Lung (tissue), 12 donors: ENCODE data around the gene C16orf86. TPM values are rescaled to one million over a fixed set of nuclear protein-coding genes. Genes with fewer than 3 reads are reported as not detected.

Experiments used
- ATAC-seq: fragments of 200-7000 bp; cut with Tn5 transposase; one replicate; pipeline ENCODE4 v1.9.1; 2020; ENCODE audit warnings: moderate number of reproducible peaks; ENCODE audit not compliant: insufficient read depth, low FRiP score
- DNase-seq, 3 donors: peaks; one replicate each; pipeline ENCODE4 v3.0.0-alpha.2; 2013 to 2017
- H3K27ac ChIP-seq, 2 donors: one replicate each; pipeline ENCODE4 v1.5.1; 2013; ENCODE audit warnings: mild to moderate bottlenecking in 2 of 2, moderate library complexity in 2 of 2, control low read depth in 1 of 2, inconsistent platforms in 1 of 2, low read depth in 1 of 2, low read length in 1 of 2
- H3K27me3 ChIP-seq, 3 donors: one replicate each; pipeline ENCODE4 v1.5.1; 2013; ENCODE audit warnings: low read length in 2 of 3; ENCODE audit not compliant: control insufficient read depth in 3 of 3, insufficient read depth in 3 of 3
- H3K36me3 ChIP-seq, 4 donors: one replicate each; pipeline ENCODE4 v1.5.1; 2013; ENCODE audit warnings: low read length in 4 of 4, mild to moderate bottlenecking in 1 of 4, moderate library complexity in 1 of 4; ENCODE audit not compliant: control insufficient read depth in 4 of 4, insufficient read depth in 4 of 4
- H3K4me1 ChIP-seq, 5 donors: one replicate each; pipeline ENCODE4 v1.5.1; 2013; ENCODE audit warnings: low read length in 5 of 5, mild to moderate bottlenecking in 2 of 5, moderate library complexity in 1 of 5; ENCODE audit not compliant: control insufficient read depth in 5 of 5, insufficient read depth in 5 of 5
- H3K4me3 ChIP-seq: one replicate; pipeline ENCODE4 v1.5.1; 2013; ENCODE audit warnings: mild to moderate bottlenecking, control low read depth, moderate library complexity
- H3K9ac ChIP-seq, 2 donors: one replicate each; pipeline ENCODE4 v1.5.1; 2013; ENCODE audit warnings: low read length in 2 of 2, control low read depth in 1 of 2; ENCODE audit not compliant: insufficient read depth in 1 of 2
- H3K9me3 ChIP-seq, 4 donors: one replicate each; pipeline ENCODE4 v1.5.1; 2013; ENCODE audit warnings: low read length in 3 of 4, mild to moderate bottlenecking in 1 of 4, moderate library complexity in 1 of 4; ENCODE audit not compliant: control insufficient read depth in 4 of 4, insufficient read depth in 3 of 4
- CTCF ChIP-seq: IDR thresholded peaks from 2 replicates; pipeline ENCODE4 v1.5.1; 2012; ENCODE audit warnings: mild to moderate bottlenecking; ENCODE audit errors: control extremely low read depth, extremely low read depth
- WGBS, 2 donors: extraction: QIAGEN DNeasy Blood & Tissue Kit; methylation state at CpG; one replicate each; pipeline ENCODE4 v1.1.7; 2013; 5-methylcytosine and 5-hydroxymethylcytosine counted together
- polyA plus RNA-seq, 2 donors: library from polyadenylated mRNA; stranded (reverse); fragments of 200-250 nt; gene quantifications; one replicate each; pipeline ENCODE4 v1.2.1, GENCODE V29; 2013
- total RNA-seq, 2 donors: library from RNA; depleted of rRNA in 1 of 2; stranded (reverse); fragments of >200 nt in 1 of 2; gene quantifications; one replicate each; pipeline ENCODE4 v1.2.1, GENCODE V29; 2014 to 2021
- donor health status: control.
- donor health status: control.
- donor health status: Bipolar disorder and iron deficiency.
- donor health status: healthy.
- donor health status: DM: yes; HTN: yes; CAD: no.

The C16orf86 gene
- total and polyA plus RNA-seq, 4 donors = 3.7 to 6.4 (median 5.2) TPM

DNA sequence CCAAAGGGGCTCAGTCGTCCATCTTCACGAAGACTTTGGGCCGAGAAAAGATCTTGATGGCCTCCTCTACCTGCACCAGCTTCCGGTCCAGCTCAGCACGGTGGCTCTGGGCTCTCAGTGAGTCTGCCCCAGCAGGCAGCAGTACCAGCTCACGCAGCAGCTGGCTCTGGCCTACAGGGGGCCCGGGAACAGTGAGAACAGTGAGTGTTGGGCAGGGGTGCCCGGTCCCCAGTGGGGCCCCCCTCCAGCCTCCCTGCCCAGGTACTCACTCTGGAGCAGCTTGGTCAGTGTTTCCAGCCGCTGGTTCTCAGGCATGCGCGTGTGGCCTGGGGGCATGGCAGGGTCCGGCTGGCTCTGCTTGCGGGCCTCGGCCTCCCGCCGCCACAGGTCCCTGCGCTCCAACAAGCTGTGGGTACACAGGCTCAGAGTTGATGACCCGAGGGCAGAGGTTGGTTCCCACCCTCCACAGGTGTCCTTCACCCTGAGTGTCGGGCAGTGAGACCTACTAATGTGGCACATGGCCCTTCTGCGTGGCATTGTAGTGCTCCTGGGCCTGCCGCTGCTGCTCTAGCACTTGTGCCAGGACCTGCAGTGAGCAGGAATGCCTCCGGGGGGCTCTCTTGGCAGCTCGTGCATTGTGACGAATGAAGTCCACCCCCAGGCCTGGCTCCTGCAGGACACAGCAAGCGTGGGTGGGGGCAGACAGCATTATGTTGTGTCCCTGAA, 3.3 kb upstream of the C16orf86 start:
- no peaks in the 10 kb centered on the region for H3K9me3 ChIP-seq
- H3K27ac ChIP-seq = no peak overlapping the region
- peaks cover 0 to 9% (median 2%) of the 10 kb centered on the region in 4 donors for H3K36me3 ChIP-seq
- WGBS, 2 donors = 85 to 89% methylated on average over 25 of the region's 25 CpGs
- TF ChIP-seq CTCF = no peak
- no peak overlapping the region for H3K4me3 ChIP-seq
- peaks cover 6 to 35% (median 16%) of the 10 kb centered on the region in 5 donors for H3K4me1 ChIP-seq
- DNase-seq (no peak), ATAC-seq (no peak)
- H3K27me3 ChIP-seq = no peaks in the 10 kb centered on the region
- no peak overlapping the region for H3K9ac ChIP-seq

- H3K36me3 ChIP-seq = peaks cover 0 to 8% (median 2%) of the 10 kb centered on the region in 4 donors
- no peak overlapping the region for H3K4me3 ChIP-seq
- TF ChIP-seq CTCF = no peak
- ATAC-seq (no peak), DNase-seq (no peak)
- no peak overlapping the region for H3K9ac ChIP-seq
- H3K27me3 ChIP-seq = no peaks in the 10 kb centered on the region
- H3K27ac ChIP-seq = no peak overlapping the region
- no peaks in the 10 kb centered on the region for H3K9me3 ChIP-seq
- peaks cover 6 to 34% (median 16%) of the 10 kb centered on the region in 5 donors for H3K4me1 ChIP-seq
- WGBS, 2 donors = 90% methylated on average over 6 of the region's 6 CpGs
These were observed 2.8 kb upstream of the C16orf86 start for GRCh38 chr16:67663877-67664222.

DNA sequence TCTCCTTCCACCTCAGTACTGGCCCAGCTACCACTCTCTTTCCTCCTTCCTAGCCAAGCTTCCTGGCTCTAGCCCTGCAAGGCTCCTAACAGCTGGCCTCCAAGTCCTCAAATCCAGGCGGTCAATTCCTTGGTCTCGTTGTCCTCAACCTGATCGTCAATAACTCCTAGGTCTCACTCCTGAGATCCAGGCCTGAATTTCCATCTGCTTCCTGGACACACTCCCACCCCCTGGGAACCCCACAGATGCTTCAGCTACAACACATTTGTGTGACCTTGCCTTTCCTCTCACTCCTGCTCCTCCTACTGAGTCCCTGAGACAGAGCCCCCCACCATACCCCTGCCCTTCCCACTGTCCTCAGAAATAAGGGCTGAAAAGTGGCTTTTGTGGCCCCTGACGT, 2.4 kb upstream of the C16orf86 start:
- Histone ChIP-seq H3K4me3 (no peak overlapping the region), H3K9ac (no peak overlapping the region), H3K27ac (no peak overlapping the region), H3K9me3 (no peaks in the 10 kb centered on the region), H3K27me3 (no peaks in the 10 kb centered on the region), H3K4me1 (peaks cover 2 to 30% (median 14%) of the 10 kb centered on the region in 5 donors), H3K36me3 (peaks cover 0 to 8% (median 2%) of the 10 kb centered on the region in 4 donors)
- 89 to 91% methylated on average over 4 of the region's 4 CpGs for WGBS, 2 donors
- TF ChIP-seq CTCF = no peak
- no peak for ATAC-seq
- no peak for DNase-seq
